HepG2 (cell line): ENCODE measurements around the gene SLC24A4. TPM values are rescaled to one million over a fixed set of nuclear protein-coding genes. Genes with fewer than 3 reads are reported as not detected.

Experiments
- ATAC-seq: fragments of 200-7000 bp; cut with Tn5 transposase; 3 replicates; pipeline ENCODE4 v1.9.1; 2020; ENCODE audit warnings: mild to moderate bottlenecking, moderate library complexity
- BruUV-seq: library from RNA; stranded (reverse); fragments of 400-500 nt; replicated peaks from 2 replicates; lab custom pipeline; 2021; lab: Mats Ljungman, UMichigan
- CTCF ChIA-PET: fragments of 300-600 bp; formaldehyde crosslinking; extraction: SDS; loops from one replicate; lab custom pipeline; 2021; ENCODE audit warnings: low total read pairs, inconsistent platforms, low intra/inter-chr PET ratio; lab: Yijun Ruan, JAX
- POLR2A ChIA-PET: fragments of 350-600 bp; sonication (Branson Sonifier 250); formaldehyde crosslinking; loops from one replicate; lab custom pipeline; 2020; ENCODE audit warnings: antibody characterized with exemption, inconsistent platforms; lab: Yijun Ruan, JAX
- DNase-seq: peaks from one replicate; pipeline ENCODE4 v3.0.0-alpha.2; 2015; ENCODE audit warnings: low spot score
- FAIRE-seq: peaks from 3 replicates; lab custom pipeline; 2011; peaks lifted over from hg19 to GRCh38; lab: Jason Lieb, UNC
- H2AFZ ChIP-seq: one replicate; pipeline ENCODE4 v1.6.1; 2011; ENCODE audit warnings: low read length, inconsistent platforms
- H3K27ac ChIP-seq: fragments of 300-600 bp; 3 replicates; pipeline ENCODE4 v1.8.0; 2011; ENCODE audit warnings: mixed run types, mild to moderate bottlenecking, mixed read lengths, low read length, inconsistent platforms; ENCODE audit not compliant: insufficient read depth; ENCODE audit errors: extremely low read length
- H3K27me3 ChIP-seq, 2 experiments: fragments of 200-600 bp in 1 of 2; 2 replicates in 1 of 2; 3 replicates in 1 of 2; pipeline versions ENCODE4 v1.6.0 to v1.8.0; 2011; ENCODE audit warnings: low read length in 2 of 2, mild to moderate bottlenecking in 2 of 2, moderate library complexity in 2 of 2, inconsistent platforms in 1 of 2; ENCODE audit not compliant: insufficient read depth in 2 of 2, control insufficient read depth in 1 of 2
- H3K36me3 ChIP-seq, 2 experiments: fragments of 200-600 bp in 1 of 2; replicated peaks in 1 of 2; 2 replicates in 1 of 2; 3 replicates in 1 of 2; pipeline versions ENCODE4 v1.5.1 to v1.8.0; 2011; ENCODE audit warnings: low read length in 2 of 2, inconsistent platforms in 1 of 2; ENCODE audit not compliant: insufficient read depth in 2 of 2, control insufficient read depth in 1 of 2
- H3K4me1 ChIP-seq: 2 replicates; pipeline ENCODE4 v1.5.1; 2012; ENCODE audit warnings: low read length, inconsistent platforms; ENCODE audit not compliant: insufficient read depth
- H3K4me2 ChIP-seq: 2 replicates; pipeline ENCODE4 v1.6.0; 2011; ENCODE audit warnings: low read depth, low read length, inconsistent platforms
- H3K4me3 ChIP-seq, 3 experiments: fragments of 200-600 bp in 1 of 3; sonication (generic), shearing (Covaris generic) in 1 of 3; replicated peaks in 1 of 3; 2 replicates each; pipeline ENCODE4 v1.5.1; 2011 to 2016; ENCODE audit warnings: low read length in 3 of 3, inconsistent platforms in 2 of 3, low read depth in 2 of 3, mild to moderate bottlenecking in 2 of 3, control low read depth in 1 of 3, mixed read lengths in 1 of 3; ENCODE audit not compliant: insufficient read depth in 1 of 3
- H3K79me2 ChIP-seq: one replicate; pipeline ENCODE4 v1.6.1; 2011; ENCODE audit warnings: low read length, inconsistent platforms; ENCODE audit not compliant: insufficient read depth
- H3K9ac ChIP-seq: 2 replicates; pipeline ENCODE4 v1.6.0; 2011; ENCODE audit warnings: mild to moderate bottlenecking, low read depth, low read length, inconsistent platforms; ENCODE audit not compliant: insufficient read depth
- H3K9me3 ChIP-seq: 2 replicates; pipeline ENCODE4 v1.5.1; 2012; ENCODE audit warnings: mild to moderate bottlenecking, low read length
- H4K20me1 ChIP-seq: 2 replicates; pipeline ENCODE4 v1.6.0; 2011; ENCODE audit warnings: inconsistent platforms, mild to moderate bottlenecking, low read length, moderate library complexity; ENCODE audit not compliant: insufficient read depth
- BORCS8-MEF2B ChIP-seq: sonication (generic); formaldehyde crosslinking; IDR thresholded peaks from 2 replicates; pipeline ENCODE4 v1.8.0; 2022; ENCODE audit warnings: mild to moderate bottlenecking, missing genetic modification reagents
- DZIP1 ChIP-seq: sonication (generic); formaldehyde crosslinking; IDR thresholded peaks from 2 replicates; pipeline ENCODE4 v1.5.0; 2020; ENCODE audit warnings: mild to moderate bottlenecking, missing genetic modification reagents
- FOXO1 ChIP-seq: sonication (generic); formaldehyde crosslinking; IDR thresholded peaks from 2 replicates; pipeline ENCODE4 v1.4.0; 2020; ENCODE audit warnings: missing genetic modification reagents
- PHF20 ChIP-seq: sonication (generic); formaldehyde crosslinking; IDR thresholded peaks from 2 replicates; pipeline ENCODE4 v1.5.0; 2020; ENCODE audit warnings: mild to moderate bottlenecking, missing genetic modification reagents
- POGK ChIP-seq: sonication (generic); formaldehyde crosslinking; conservative IDR thresholded peaks from 2 replicates; pipeline ENCODE4 v1.8.0; 2022; ENCODE audit warnings: mild to moderate bottlenecking, moderate library complexity, missing genetic modification reagents
- RELA ChIP-seq: sonication (generic); formaldehyde crosslinking; IDR thresholded peaks from 2 replicates; pipeline ENCODE4 v1.4.0; 2020; ENCODE audit warnings: missing genetic modification reagents
- SUZ12 ChIP-seq: fragments of 150-350 bp; IDR thresholded peaks from 2 replicates; pipeline ENCODE4 v1.6.1; 2014; ENCODE audit warnings: low read depth, low read length
- TGIF2 ChIP-seq: IDR thresholded peaks from 2 replicates; pipeline ENCODE4 v1.6.1; 2016; ENCODE audit warnings: control low read depth, missing compliant biosample characterization
- TRIM24 ChIP-seq: sonication (generic); formaldehyde crosslinking; IDR thresholded peaks from 2 replicates; pipeline ENCODE4 v1.8.0; 2022; ENCODE audit warnings: mild to moderate bottlenecking, missing genetic modification reagents
- YEATS4 ChIP-seq: sonication (generic); formaldehyde crosslinking; IDR thresholded peaks from 2 replicates; pipeline ENCODE4 v1.4.0; 2020; ENCODE audit warnings: missing genetic modification reagents, borderline replicate concordance
- ZBTB7A ChIP-seq: sonication (generic); formaldehyde crosslinking; IDR thresholded peaks from 2 replicates; pipeline ENCODE4 v1.8.0; 2022; ENCODE audit warnings: mild to moderate bottlenecking, missing genetic modification reagents
- ZNF512 ChIP-seq: sonication (generic); formaldehyde crosslinking; IDR thresholded peaks from 2 replicates; pipeline ENCODE4 v1.4.0; 2020; ENCODE audit warnings: mild to moderate bottlenecking, missing genetic modification reagents
- ZNF703 ChIP-seq: sonication (generic); formaldehyde crosslinking; IDR thresholded peaks from 2 replicates; pipeline ENCODE4 v1.5.1; 2020; ENCODE audit warnings: missing genetic modification reagents, mild to moderate bottlenecking, moderate library complexity, borderline replicate concordance
- WGBS: methylation state at CpG from one replicate; pipeline ENCODE4 v1.1.6; 2017; ENCODE audit warnings: low lambda C conversion rate; 5-methylcytosine and 5-hydroxymethylcytosine counted together
- in situ Hi-C: cut with HindIII; loops from 2 replicates; pipeline ENCODE4 v1.10.0; 2017; ENCODE audit warnings: low pct_unique_long_range_greater_than_20kb; ENCODE audit not compliant: extremely low pct_ligation_motif_present
- intact Hi-C: fragments of 100-400 bp; cut with micrococcal nuclease; formaldehyde crosslinking; loops from one replicate; pipeline ENCODE4 v1.10.0; 2022; ENCODE audit not compliant: unreplicated experiment
- polyA plus RNA-seq, 8 experiments: library from polyadenylated mRNA; depleted of rRNA in 3 of 8; stranded (reverse) in 7 of 8; unstranded in 1 of 8; fragments of >200 nt; fragmentation: Illumina TruSeq in 4 of 8; extraction: Trizol in 4 of 8; gene quantifications; 2 replicates each; pipeline versions ENCODE4 v1.2.1 to v1.2.3, GENCODE V29; 2011 to 2016; ENCODE audit warnings: low read depth in 4 of 8, missing spikeins in 1 of 8, mixed read lengths in 1 of 8; ENCODE audit not compliant: insufficient read depth in 1 of 8
- total RNA-seq, 5 experiments: library from RNA; depleted of rRNA; stranded (reverse); fragments of >200 nt; fragmentation: Illumina TruSeq; extraction: Trizol; gene quantifications; 2 replicates each; pipeline ENCODE4 v1.2.3, GENCODE V29; 2016; ENCODE audit warnings: low read depth in 1 of 5
- TF ChIP-seq, protein P1 (sequence below): sonication (generic); formaldehyde crosslinking; IDR thresholded peaks from 2 replicates; pipeline ENCODE4 v1.4.0; 2020; ENCODE audit warnings: missing genetic modification reagents
- TF ChIP-seq, protein P2 (sequence below), 2 experiments: fragments of 450-650 bp in 1 of 2; sonication (generic) in 1 of 2; formaldehyde crosslinking; IDR thresholded peaks; 2 replicates each; pipeline versions ENCODE4 v1.5.0 to v1.8.0; 2020 to 2022; ENCODE audit warnings: mild to moderate bottlenecking in 1 of 2, missing genetic modification reagents in 1 of 2
- TF ChIP-seq, protein P3 (sequence below): sonication (generic); formaldehyde crosslinking; IDR thresholded peaks from 2 replicates; pipeline ENCODE4 v1.8.1; 2023; ENCODE audit warnings: mild to moderate bottlenecking, missing genetic modification reagents

Gene SLC24A4
- total and polyA plus RNA-seq, 2 of the 13 experiments (the other 11 are each of a cell fraction or from before 2014, with no cell fraction given), result not detected

DNA sequence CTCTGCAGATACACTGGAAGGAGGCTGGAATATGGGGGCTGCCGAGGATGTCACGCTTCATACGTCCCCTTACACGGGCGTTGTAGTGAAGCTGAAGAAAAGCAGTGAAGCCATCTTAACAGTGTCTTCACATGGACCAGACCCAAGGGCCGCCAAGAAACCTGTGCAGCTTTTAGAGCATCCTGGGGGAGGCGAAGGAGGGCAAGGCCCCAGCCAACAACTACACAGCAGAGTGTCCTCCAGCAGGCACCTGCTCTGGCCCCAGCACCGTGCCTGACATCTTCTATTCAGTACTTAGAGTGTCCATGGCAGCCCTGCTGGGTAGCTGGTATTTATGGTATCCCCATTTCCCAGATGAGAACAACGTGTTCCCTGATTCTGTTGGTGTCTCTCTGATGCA, 141.8 kb downstream of the SLC24A4 start:
- ChIA-PET CTCF (no interaction called here), POLR2A (no interaction called here)
- WGBS, result 0% methylated on average over 6 of the region's 9 CpGs
- in situ Hi-C loops, result no loop called here
- Histone ChIP-seq H3K4me1 (no peaks in the 10 kb centered on the region), H3K4me2 (no peak overlapping the region), H3K36me3 (no peaks in the 10 kb centered on the region), H4K20me1 (no peaks in the 10 kb centered on the region), H3K27ac (no peak overlapping the region), H3K9me3 (no peaks in the 10 kb centered on the region), H3K27me3 (peaks cover 3 to 30% of the 10 kb centered on the region in 2 experiments; a peak in 4 of 5 replicates), H2AFZ (no peak overlapping the region), H3K4me3 (no peak overlapping the region), H3K9ac (no peak overlapping the region), H3K79me2 (no peaks in the 10 kb centered on the region)
- DNase-seq (no peak), FAIRE-seq (no peak), ATAC-seq (no peak)
- intact Hi-C loops, result no loop called here
- no TSS peak for BruUV-seq
- TF ChIP-seq, protein P1, sequence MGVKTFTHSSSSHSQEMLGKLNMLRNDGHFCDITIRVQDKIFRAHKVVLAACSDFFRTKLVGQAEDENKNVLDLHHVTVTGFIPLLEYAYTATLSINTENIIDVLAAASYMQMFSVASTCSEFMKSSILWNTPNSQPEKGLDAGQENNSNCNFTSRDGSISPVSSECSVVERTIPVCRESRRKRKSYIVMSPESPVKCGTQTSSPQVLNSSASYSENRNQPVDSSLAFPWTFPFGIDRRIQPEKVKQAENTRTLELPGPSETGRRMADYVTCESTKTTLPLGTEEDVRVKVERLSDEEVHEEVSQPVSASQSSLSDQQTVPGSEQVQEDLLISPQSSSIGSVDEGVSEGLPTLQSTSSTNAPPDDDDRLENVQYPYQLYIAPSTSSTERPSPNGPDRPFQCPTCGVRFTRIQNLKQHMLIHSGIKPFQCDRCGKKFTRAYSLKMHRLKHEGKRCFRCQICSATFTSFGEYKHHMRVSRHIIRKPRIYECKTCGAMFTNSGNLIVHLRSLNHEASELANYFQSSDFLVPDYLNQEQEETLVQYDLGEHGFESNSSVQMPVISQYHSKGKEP (CRISPR knock-in tag), result no peak
- TF ChIP-seq ZNF512 (CRISPR knock-in tag) (no peak), POGK (CRISPR knock-in tag) (no peak), FOXO1 (no peak), TGIF2 (CRISPR knock-in tag) (no peak), ZNF703 (CRISPR knock-in tag) (no peak), YEATS4 (CRISPR knock-in tag) (no peak), TRIM24 (no peak), DZIP1 (CRISPR knock-in tag) (no peak), PHF20 (CRISPR knock-in tag) (no peak), RELA (no peak), BORCS8-MEF2B (CRISPR knock-in tag) (no peak), ZBTB7A (CRISPR knock-in tag) (no peak), SUZ12 (no peak)
- TF ChIP-seq, protein P2, sequence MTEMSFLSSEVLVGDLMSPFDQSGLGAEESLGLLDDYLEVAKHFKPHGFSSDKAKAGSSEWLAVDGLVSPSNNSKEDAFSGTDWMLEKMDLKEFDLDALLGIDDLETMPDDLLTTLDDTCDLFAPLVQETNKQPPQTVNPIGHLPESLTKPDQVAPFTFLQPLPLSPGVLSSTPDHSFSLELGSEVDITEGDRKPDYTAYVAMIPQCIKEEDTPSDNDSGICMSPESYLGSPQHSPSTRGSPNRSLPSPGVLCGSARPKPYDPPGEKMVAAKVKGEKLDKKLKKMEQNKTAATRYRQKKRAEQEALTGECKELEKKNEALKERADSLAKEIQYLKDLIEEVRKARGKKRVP (CRISPR knock-in tag; IDR thresholded peaks at IDR 0.05), result no peak
- TF ChIP-seq, protein P3, sequence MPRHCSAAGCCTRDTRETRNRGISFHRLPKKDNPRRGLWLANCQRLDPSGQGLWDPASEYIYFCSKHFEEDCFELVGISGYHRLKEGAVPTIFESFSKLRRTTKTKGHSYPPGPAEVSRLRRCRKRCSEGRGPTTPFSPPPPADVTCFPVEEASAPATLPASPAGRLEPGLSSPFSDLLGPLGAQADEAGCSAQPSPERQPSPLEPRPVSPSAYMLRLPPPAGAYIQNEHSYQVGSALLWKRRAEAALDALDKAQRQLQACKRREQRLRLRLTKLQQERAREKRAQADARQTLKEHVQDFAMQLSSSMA (CRISPR knock-in tag), result no peak
